Measurements from ENCODE around the gene FLOT2.

- TF ChIP-seq, protein P1, sequence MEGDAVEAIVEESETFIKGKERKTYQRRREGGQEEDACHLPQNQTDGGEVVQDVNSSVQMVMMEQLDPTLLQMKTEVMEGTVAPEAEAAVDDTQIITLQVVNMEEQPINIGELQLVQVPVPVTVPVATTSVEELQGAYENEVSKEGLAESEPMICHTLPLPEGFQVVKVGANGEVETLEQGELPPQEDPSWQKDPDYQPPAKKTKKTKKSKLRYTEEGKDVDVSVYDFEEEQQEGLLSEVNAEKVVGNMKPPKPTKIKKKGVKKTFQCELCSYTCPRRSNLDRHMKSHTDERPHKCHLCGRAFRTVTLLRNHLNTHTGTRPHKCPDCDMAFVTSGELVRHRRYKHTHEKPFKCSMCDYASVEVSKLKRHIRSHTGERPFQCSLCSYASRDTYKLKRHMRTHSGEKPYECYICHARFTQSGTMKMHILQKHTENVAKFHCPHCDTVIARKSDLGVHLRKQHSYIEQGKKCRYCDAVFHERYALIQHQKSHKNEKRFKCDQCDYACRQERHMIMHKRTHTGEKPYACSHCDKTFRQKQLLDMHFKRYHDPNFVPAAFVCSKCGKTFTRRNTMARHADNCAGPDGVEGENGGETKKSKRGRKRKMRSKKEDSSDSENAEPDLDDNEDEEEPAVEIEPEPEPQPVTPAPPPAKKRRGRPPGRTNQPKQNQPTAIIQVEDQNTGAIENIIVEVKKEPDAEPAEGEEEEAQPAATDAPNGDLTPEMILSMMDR (IDR thresholded peaks at IDR 0.05; ENCODE audit: low read length) = no peak
- no peak for TF ChIP-seq EZH2 (IDR thresholded peaks at IDR 0.05; ENCODE audit: borderline replicate concordance, low read length)
Observed at GRCh38 chr17:28863953-28864352, 33.6 kb downstream of the FLOT2 start.
